Endodermal cell (in vitro differentiated cells): ENCODE measurements around the gene TRERF1. TPM values are rescaled to one million over a fixed set of nuclear protein-coding genes. Genes with fewer than 3 reads are reported as not detected.

Experiments used
- DNase-seq: peaks from one replicate; pipeline ENCODE4 v3.0.0-alpha.2; 2017
- H3K27ac ChIP-seq: 2 replicates; pipeline ENCODE4 v1.5.1; 2013; ENCODE audit warnings: mild to moderate bottlenecking, low read depth, low read length, moderate library complexity
- H3K27me3 ChIP-seq: 2 replicates; pipeline ENCODE4 v1.6.1; 2013; ENCODE audit warnings: mild to moderate bottlenecking, low read length, moderate library complexity; ENCODE audit not compliant: insufficient read depth, control insufficient read depth, poor library complexity, severe bottlenecking
- H3K36me3 ChIP-seq: 2 replicates; pipeline ENCODE4 v1.7.0; 2013; ENCODE audit warnings: mild to moderate bottlenecking, low read length, moderate library complexity; ENCODE audit not compliant: control insufficient read depth, insufficient read depth
- H3K4me1 ChIP-seq: one replicate; pipeline ENCODE4 v1.7.0; 2013; ENCODE audit warnings: low read length; ENCODE audit not compliant: control insufficient read depth, insufficient read depth
- H3K4me3 ChIP-seq: 2 replicates; pipeline ENCODE4 v1.5.1; 2013; ENCODE audit warnings: mild to moderate bottlenecking, low read length, moderate library complexity
- H3K9ac ChIP-seq: 2 replicates; pipeline ENCODE4 v1.6.1; 2013; ENCODE audit warnings: mild to moderate bottlenecking, low read length, moderate library complexity; ENCODE audit not compliant: poor library complexity, severe bottlenecking; ENCODE audit errors: extremely low read depth
- H3K9me3 ChIP-seq: 2 replicates; pipeline ENCODE4 v1.6.1; 2013; ENCODE audit warnings: mild to moderate bottlenecking, low read length, moderate library complexity; ENCODE audit not compliant: control insufficient read depth
- H3K27ac Mint-ChIP-seq: 2 replicates; pipeline ENCODE4 v1.8.0; 2020; ENCODE audit warnings: mixed read lengths
- H3K27me3 Mint-ChIP-seq: 2 replicates; pipeline ENCODE4 v1.8.0; 2021; ENCODE audit warnings: mild to moderate bottlenecking, mixed read lengths; ENCODE audit not compliant: insufficient read depth
- H3K36me3 Mint-ChIP-seq: 2 replicates; pipeline ENCODE4 v1.8.0; 2020; ENCODE audit warnings: low read depth, mixed read lengths
- H3K4me1 Mint-ChIP-seq: 2 replicates; pipeline ENCODE4 v1.8.0; 2020; ENCODE audit warnings: mixed read lengths
- H3K4me3 Mint-ChIP-seq: 2 replicates; pipeline ENCODE4 v1.8.0; 2020; ENCODE audit warnings: mild to moderate bottlenecking, moderate library complexity, mixed read lengths
- H3K9me3 Mint-ChIP-seq: 2 replicates; pipeline ENCODE4 v1.8.0; 2020; ENCODE audit warnings: mild to moderate bottlenecking, mixed read lengths
- CTCF ChIP-seq: fragments of 200-600 bp; sonication (generic); conservative IDR thresholded peaks from 2 replicates; pipeline ENCODE4 v1.5.0; 2021; ENCODE audit warnings: antibody characterized with exemption, mild to moderate bottlenecking
- WGBS, 2 experiments: methylation state at CpG; one replicate each; pipeline versions ENCODE4 v1.1.5 to v1.1.7; 2013; ENCODE audit warnings: missing lambda C conversion rate in 2 of 2, mixed read lengths in 1 of 2; ENCODE audit not compliant: insufficient coverage in 1 of 2, insufficient read length in 1 of 2; 5-methylcytosine and 5-hydroxymethylcytosine counted together
- total RNA-seq, 2 donors: library from RNA; stranded (reverse); fragmentation: NEBNext Ultra II Directional in 1 of 2; extraction: Animal tissue kit (Norgen Biotek cat#: 25700) in 1 of 2; gene quantifications; 2 replicates in 1 of 2; 3 replicates in 1 of 2; pipeline ENCODE4 v1.2.1, GENCODE V29; 2021

The TRERF1 gene
- total RNA-seq, 2 donors from 2014 or later = 4.7 to 5.3 TPM

- H3K9me3 ChIP-seq = no peaks in the 10 kb centered on the region
- H3K4me1 Mint-ChIP-seq = peaks cover 24% of the 10 kb centered on the region
- no peaks in the 10 kb centered on the region for H3K9me3 Mint-ChIP-seq
Measured at GRCh38 chr6:42427871-42428270, 23.9 kb downstream of the TRERF1 start.

GRCh38 chr6:42426191-42426590, 25.5 kb downstream of the TRERF1 start:
- Histone ChIP-seq H3K36me3 (no peaks in the 10 kb centered on the region), H3K4me1 (no peaks in the 10 kb centered on the region), H3K27ac (no peak overlapping the region), H3K4me3 (no peak overlapping the region), H3K27me3 (no peaks in the 10 kb centered on the region), H3K9me3 (no peaks in the 10 kb centered on the region), H3K9ac (no peak overlapping the region)
- no peaks in the 10 kb centered on the region for H3K9me3 Mint-ChIP-seq
- TF ChIP-seq CTCF = no peak
- no peaks in the 10 kb centered on the region for H3K36me3 Mint-ChIP-seq
- H3K4me3 Mint-ChIP-seq = no peak overlapping the region
- WGBS, 2 experiments = 87 to 100% methylated on average over 1 to 2 of the region's 2 CpGs
- no peak for DNase-seq
- H3K27me3 Mint-ChIP-seq = no peaks in the 10 kb centered on the region
- H3K4me1 Mint-ChIP-seq = peaks cover 18% of the 10 kb centered on the region
- H3K27ac Mint-ChIP-seq = no peak overlapping the region

More at GRCh38 chr6:42427871-42428270, 23.9 kb downstream of the TRERF1 start:
- Mint-ChIP-seq H3K36me3 (no peaks in the 10 kb centered on the region), H3K27me3 (no peaks in the 10 kb centered on the region), H3K27ac (no peak overlapping the region), H3K4me3 (no peak overlapping the region)
- H3K9ac ChIP-seq = no peak overlapping the region
- TF ChIP-seq CTCF = no peak
- H3K4me3 ChIP-seq = no peak overlapping the region
- no peak overlapping the region for H3K27ac ChIP-seq
- no peaks in the 10 kb centered on the region for H3K4me1 ChIP-seq
- DNase-seq = no peak
- no peaks in the 10 kb centered on the region for H3K27me3 ChIP-seq
- no peaks in the 10 kb centered on the region for H3K36me3 ChIP-seq
- 80 to 99% methylated on average over 1 to 2 of the region's 2 CpGs for WGBS, 2 experiments

GRCh38 chr6:42424906-42425474, 26.7 kb downstream of the TRERF1 start:
- H3K4me1 Mint-ChIP-seq = peaks cover 17% of the 10 kb centered on the region
- no peak for DNase-seq
- Histone ChIP-seq H3K4me1 (no peaks in the 10 kb centered on the region), H3K9ac (no peak overlapping the region), H3K9me3 (no peaks in the 10 kb centered on the region), H3K4me3 (no peak overlapping the region), H3K27ac (no peak overlapping the region), H3K27me3 (peaks cover 3% of the 10 kb centered on the region), H3K36me3 (no peaks in the 10 kb centered on the region)
- H3K36me3 Mint-ChIP-seq = no peaks in the 10 kb centered on the region
- no peak overlapping the region for H3K4me3 Mint-ChIP-seq
- TF ChIP-seq CTCF = no peak
- 91 to 93% methylated on average over 3 to 4 of the region's 4 CpGs for WGBS, 2 experiments
- H3K27ac Mint-ChIP-seq = no peak overlapping the region
- H3K9me3 Mint-ChIP-seq = no peaks in the 10 kb centered on the region
- H3K27me3 Mint-ChIP-seq = no peaks in the 10 kb centered on the region
